Endothelial cell of umbilical vein (primary cell): ENCODE results near the gene CHRNA1. TPM values are rescaled to one million over a fixed set of nuclear protein-coding genes. Genes with fewer than 3 reads are reported as not detected.

ENCODE experiments used
- BruUV-seq: library from RNA; stranded (reverse); fragments of 400-500 nt; replicated peaks from 2 replicates; lab custom pipeline; 2021; lab: Mats Ljungman, UMichigan
- CTCF ChIA-PET: fragments of 300-600, 350-600 bp; sonication (Branson Sonifier 250); formaldehyde crosslinking; loops from one replicate; lab custom pipeline; 2021; ENCODE audit warnings: antibody characterized with exemption, inconsistent platforms; lab: Charles Lee
- POLR2A ChIA-PET: fragments of 300-600, 350-600 bp; sonication (Branson Sonifier 250); formaldehyde crosslinking; loops from one replicate; lab custom pipeline; 2021; ENCODE audit warnings: antibody characterized with exemption, inconsistent platforms; lab: Charles Lee
- DNase-seq: peaks from one replicate; pipeline ENCODE4 v3.0.0-alpha.2; 2011; ENCODE audit warnings: low read depth, low spot score
- FAIRE-seq: peaks from 2 replicates; lab custom pipeline; 2011; peaks lifted over from hg19 to GRCh38; lab: Jason Lieb, UNC
- H2AFZ ChIP-seq: 2 replicates; pipeline ENCODE4 v1.6.0; 2012; ENCODE audit warnings: low read depth, low read length, control low read depth, inconsistent platforms
- H3K27ac ChIP-seq: 2 replicates; pipeline ENCODE4 v1.5.1; 2011; ENCODE audit warnings: low read depth, mild to moderate bottlenecking, control low read depth, low read length, moderate library complexity; ENCODE audit not compliant: insufficient read depth
- H3K27me3 ChIP-seq, 2 experiments: 2 replicates each; pipeline versions ENCODE4 v1.6.0 to v1.6.1; 2011; ENCODE audit warnings: low read length in 2 of 2, mixed read lengths in 1 of 2; ENCODE audit not compliant: control insufficient read depth in 2 of 2, insufficient read depth in 2 of 2
- H3K36me3 ChIP-seq, 2 experiments: 2 replicates in 1 of 2; 3 replicates in 1 of 2; pipeline ENCODE4 v1.5.1; 2011; ENCODE audit warnings: low read length in 2 of 2, mild to moderate bottlenecking in 1 of 2, moderate library complexity in 1 of 2; ENCODE audit not compliant: control insufficient read depth in 2 of 2, insufficient read depth in 2 of 2; ENCODE audit errors: extremely low read depth in 1 of 2
- H3K4me1 ChIP-seq: 3 replicates; pipeline ENCODE4 v1.5.1; 2011; ENCODE audit warnings: mild to moderate bottlenecking, low read length; ENCODE audit not compliant: control insufficient read depth, insufficient read depth; ENCODE audit errors: extremely low read depth
- H3K4me2 ChIP-seq: 2 replicates; pipeline ENCODE4 v1.6.1; 2011; ENCODE audit warnings: low read length, control low read depth, mixed read lengths; ENCODE audit not compliant: insufficient read depth
- H3K4me3 ChIP-seq, 3 experiments: fragments of 200-600 bp in 1 of 3; sonication (generic), shearing (Covaris generic) in 1 of 3; replicated peaks in 1 of 3; 2 replicates each; pipeline ENCODE4 v1.5.1; 2011 to 2016; ENCODE audit warnings: control low read depth in 3 of 3, low read length in 3 of 3, mild to moderate bottlenecking in 2 of 3, inconsistent platforms in 1 of 3, low read depth in 1 of 3, moderate library complexity in 1 of 3; ENCODE audit not compliant: insufficient read depth in 1 of 3
- H3K79me2 ChIP-seq: 2 replicates; pipeline ENCODE4 v1.6.0; 2012; ENCODE audit warnings: low read length, inconsistent platforms; ENCODE audit not compliant: control insufficient read depth, insufficient read depth
- H3K9ac ChIP-seq: replicated peaks from 2 replicates; pipeline ENCODE3; 2011; ENCODE audit warnings: low read length, control low read depth; ENCODE audit not compliant: insufficient read depth; ENCODE audit errors: extremely low read depth
- H3K9me1 ChIP-seq: replicated peaks from 3 replicates; pipeline ENCODE4 v1.6.0; 2011; ENCODE audit warnings: mild to moderate bottlenecking, low read length; ENCODE audit not compliant: control insufficient read depth, insufficient read depth; ENCODE audit errors: extremely low read depth
- H3K9me3 ChIP-seq: replicated peaks from 2 replicates; pipeline ENCODE4 v1.5.1; 2012; ENCODE audit warnings: low read length, inconsistent platforms; ENCODE audit not compliant: control insufficient read depth, insufficient read depth
- H4K20me1 ChIP-seq: replicated peaks from 2 replicates; pipeline ENCODE3; 2011; ENCODE audit warnings: mild to moderate bottlenecking, low read length; ENCODE audit not compliant: control insufficient read depth, insufficient read depth; ENCODE audit errors: extremely low read depth
- CTCF ChIP-seq, 2 donors: IDR thresholded peaks; 1 replicate in 1 of 2; 2 replicates in 1 of 2; pipeline ENCODE4 v1.5.1; 2011; ENCODE audit warnings: low read length in 2 of 2, mild to moderate bottlenecking in 2 of 2, moderate library complexity in 2 of 2, control low read depth in 1 of 2, inconsistent platforms in 1 of 2, low read depth in 1 of 2; ENCODE audit not compliant: insufficient read depth in 1 of 2; ENCODE audit errors: extremely low read depth in 1 of 2
- EZH2 ChIP-seq: IDR thresholded peaks from 2 replicates; pipeline ENCODE4 v1.6.1; 2012; ENCODE audit warnings: borderline replicate concordance, low read depth, mild to moderate bottlenecking, moderate library complexity, low read length, inconsistent platforms; ENCODE audit not compliant: severe bottlenecking
- FOS ChIP-seq: IDR thresholded peaks from 2 replicates; pipeline ENCODE4 v1.6.1; 2011; ENCODE audit warnings: mild to moderate bottlenecking, low read length, moderate library complexity, borderline replicate concordance; ENCODE audit not compliant: insufficient read depth
- GATA2 ChIP-seq: IDR thresholded peaks from 2 replicates; pipeline ENCODE4 v1.7.0; 2011; ENCODE audit warnings: low read depth, mild to moderate bottlenecking, moderate library complexity, mixed read lengths, low read length; ENCODE audit not compliant: insufficient read length, insufficient read depth
- JUN ChIP-seq: IDR thresholded peaks from 2 replicates; pipeline ENCODE4 v1.6.1; 2011; ENCODE audit warnings: borderline replicate concordance, low read depth; ENCODE audit not compliant: insufficient read length, insufficient read depth
- MAX ChIP-seq: IDR thresholded peaks from 2 replicates; pipeline ENCODE4 v1.6.1; 2011; ENCODE audit not compliant: insufficient read depth, insufficient read length
- MYC ChIP-seq: IDR thresholded peaks from one replicate; pipeline ENCODE4 v1.6.1; 2011; ENCODE audit warnings: mild to moderate bottlenecking, low read depth, low read length
- POLR2A ChIP-seq: IDR thresholded peaks from 2 replicates; pipeline ENCODE4 v1.6.1; 2012; ENCODE audit warnings: low read depth, mild to moderate bottlenecking, control low read depth, low read length
- POLR2AphosphoS5 ChIP-seq: IDR thresholded peaks from 2 replicates; pipeline ENCODE4 v1.6.1; 2012; ENCODE audit warnings: low read depth, mild to moderate bottlenecking, control low read depth, low read length, moderate library complexity; ENCODE audit not compliant: insufficient read depth
- dilution Hi-C: fragments of 300-500 bp; cut with MboI; formaldehyde crosslinking; loops from one replicate; pipeline ENCODE4 v1.15.0; 2019; ENCODE audit warnings: low sequenced_read_pairs; ENCODE audit not compliant: extremely low pct_ligation_motif_present
- intact Hi-C: fragments of 100-400 bp; cut with micrococcal nuclease; formaldehyde crosslinking; loops from one replicate; pipeline ENCODE4 v1.10.0; 2022
- polyA plus RNA-seq, 4 experiments: library from polyadenylated mRNA; depleted of rRNA in 3 of 4; stranded (reverse) in 3 of 4; unstranded in 1 of 4; fragments of >200 nt; gene quantifications; 2 replicates each; pipeline versions ENCODE4 v1.2.1 to v1.2.3, GENCODE V29; 2011 to 2012; ENCODE audit warnings: missing spikeins in 1 of 4
- total RNA-seq: library from RNA; stranded (reverse); gene quantifications from 2 replicates; pipeline ENCODE4 v1.2.3, GENCODE V29; 2021

Gene CHRNA1
- total and polyA plus RNA-seq, 2 donors (not counting 3 experiments of a cell fraction or from before 2014, with no cell fraction given), result 11.3 to 18.2 TPM

- CTCF ChIA-PET, result interaction anchor here (0.7 to 1.2 kb wide), 2 partner anchors 26 to 259 kb away, joined by 3 to 5 read pairs; no protein-coding TSS in a partner anchor
- POLR2A ChIA-PET, result no interaction called here
- DNase-seq, result no peak
- no peak for TF ChIP-seq GATA2
- no peak for TF ChIP-seq JUN
- TF ChIP-seq POLR2A, result no peak
- TF ChIP-seq MAX, result no peak
- TF ChIP-seq POLR2AphosphoS5, result no peak
- TF ChIP-seq FOS, result no peak
- TF ChIP-seq CTCF (IDR thresholded peaks at IDR 0.05; ENCODE audit: extremely low read depth in 1 of 2, insufficient read depth in 1 of 2, low read depth in 1 of 2, low read length in 2 of 2), result no peak
- TF ChIP-seq EZH2, result no peak
- no peak for TF ChIP-seq MYC
- BruUV-seq, result no TSS peak
- no peak overlapping the region for H2AFZ ChIP-seq
- H3K9me3 ChIP-seq, result no peaks in the 10 kb centered on the region
- peaks cover 19 to 23% of the 10 kb centered on the region in 2 experiments for H3K27me3 ChIP-seq
- intact Hi-C loops (no loop called here), dilution Hi-C loops (no loop called here)
- no peak overlapping the region for H3K27ac ChIP-seq
- no peak overlapping the region for H3K9ac ChIP-seq
- no peak overlapping the region for H3K4me2 ChIP-seq
- FAIRE-seq, result no peak
- no peaks in the 10 kb centered on the region for H3K9me1 ChIP-seq
- no peaks in the 10 kb centered on the region for H3K36me3 ChIP-seq
- no peaks in the 10 kb centered on the region for H4K20me1 ChIP-seq
- H3K4me1 ChIP-seq, result peaks cover 8% of the 10 kb centered on the region
- H3K79me2 ChIP-seq, result no peaks in the 10 kb centered on the region
- H3K4me3 ChIP-seq, result no peak overlapping the region
Observed at GRCh38 chr2:174726212-174726611, 38.1 kb downstream of the CHRNA1 start.
